SK-N-SH (cell line): ENCODE data around the gene TMEM198.

Source experiments
- TF ChIP-seq, protein P1 (sequence below): IDR thresholded peaks from 2 replicates; pipeline ENCODE4 v1.4.0; 2012; ENCODE audit warnings: low read depth
- TF ChIP-seq, protein P2 (sequence below): fragments of 200-600 bp; sonication (generic); IDR thresholded peaks from 2 replicates; pipeline ENCODE4 v1.6.1; 2017; ENCODE audit warnings: antibody characterized with exemption, mild to moderate bottlenecking, moderate library complexity
- TF ChIP-seq, protein P3 (sequence below): IDR thresholded peaks from 2 replicates; pipeline ENCODE4 v1.6.1; 2012; ENCODE audit warnings: mild to moderate bottlenecking, low read depth, low read length, moderate library complexity

DNA sequence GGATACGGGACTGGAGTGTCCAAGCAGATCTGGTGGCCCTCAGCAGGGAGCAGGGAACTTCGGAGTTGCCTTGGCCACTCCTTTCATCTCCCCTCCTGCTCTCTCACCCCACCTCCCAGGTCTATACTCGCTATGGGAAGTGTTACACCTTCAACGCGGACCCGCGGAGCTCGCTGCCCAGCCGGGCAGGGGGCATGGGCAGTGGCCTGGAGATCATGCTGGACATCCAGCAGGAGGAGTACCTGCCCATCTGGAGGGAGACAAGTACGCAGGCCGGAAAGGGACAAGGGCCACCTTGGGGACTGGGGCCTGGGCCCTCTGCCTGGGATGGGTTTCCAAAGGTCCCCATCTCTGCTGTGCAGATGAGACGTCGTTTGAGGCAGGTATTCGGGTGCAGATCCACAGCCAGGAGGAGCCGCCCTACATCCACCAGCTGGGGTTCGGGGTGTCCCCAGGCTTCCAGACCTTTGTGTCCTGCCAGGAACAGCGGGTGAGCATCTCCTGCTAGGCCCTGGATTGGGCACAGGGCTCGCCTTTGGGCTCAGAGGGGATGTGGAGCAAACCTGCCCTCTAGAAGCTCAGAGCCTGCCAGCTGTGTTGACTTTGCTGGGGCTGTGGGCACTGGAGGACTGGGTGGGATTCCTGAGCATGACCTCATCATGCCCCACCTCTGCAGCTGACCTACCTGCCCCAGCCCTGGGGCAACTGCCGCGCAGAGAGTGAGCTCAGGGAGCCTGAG, 12.0 kb upstream of the TMEM198 start:
- TF ChIP-seq, protein P1, sequence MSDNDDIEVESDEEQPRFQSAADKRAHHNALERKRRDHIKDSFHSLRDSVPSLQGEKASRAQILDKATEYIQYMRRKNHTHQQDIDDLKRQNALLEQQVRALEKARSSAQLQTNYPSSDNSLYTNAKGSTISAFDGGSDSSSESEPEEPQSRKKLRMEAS, result no peak
- TF ChIP-seq, protein P2, sequence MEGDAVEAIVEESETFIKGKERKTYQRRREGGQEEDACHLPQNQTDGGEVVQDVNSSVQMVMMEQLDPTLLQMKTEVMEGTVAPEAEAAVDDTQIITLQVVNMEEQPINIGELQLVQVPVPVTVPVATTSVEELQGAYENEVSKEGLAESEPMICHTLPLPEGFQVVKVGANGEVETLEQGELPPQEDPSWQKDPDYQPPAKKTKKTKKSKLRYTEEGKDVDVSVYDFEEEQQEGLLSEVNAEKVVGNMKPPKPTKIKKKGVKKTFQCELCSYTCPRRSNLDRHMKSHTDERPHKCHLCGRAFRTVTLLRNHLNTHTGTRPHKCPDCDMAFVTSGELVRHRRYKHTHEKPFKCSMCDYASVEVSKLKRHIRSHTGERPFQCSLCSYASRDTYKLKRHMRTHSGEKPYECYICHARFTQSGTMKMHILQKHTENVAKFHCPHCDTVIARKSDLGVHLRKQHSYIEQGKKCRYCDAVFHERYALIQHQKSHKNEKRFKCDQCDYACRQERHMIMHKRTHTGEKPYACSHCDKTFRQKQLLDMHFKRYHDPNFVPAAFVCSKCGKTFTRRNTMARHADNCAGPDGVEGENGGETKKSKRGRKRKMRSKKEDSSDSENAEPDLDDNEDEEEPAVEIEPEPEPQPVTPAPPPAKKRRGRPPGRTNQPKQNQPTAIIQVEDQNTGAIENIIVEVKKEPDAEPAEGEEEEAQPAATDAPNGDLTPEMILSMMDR, result no peak
- TF ChIP-seq, protein P3, sequence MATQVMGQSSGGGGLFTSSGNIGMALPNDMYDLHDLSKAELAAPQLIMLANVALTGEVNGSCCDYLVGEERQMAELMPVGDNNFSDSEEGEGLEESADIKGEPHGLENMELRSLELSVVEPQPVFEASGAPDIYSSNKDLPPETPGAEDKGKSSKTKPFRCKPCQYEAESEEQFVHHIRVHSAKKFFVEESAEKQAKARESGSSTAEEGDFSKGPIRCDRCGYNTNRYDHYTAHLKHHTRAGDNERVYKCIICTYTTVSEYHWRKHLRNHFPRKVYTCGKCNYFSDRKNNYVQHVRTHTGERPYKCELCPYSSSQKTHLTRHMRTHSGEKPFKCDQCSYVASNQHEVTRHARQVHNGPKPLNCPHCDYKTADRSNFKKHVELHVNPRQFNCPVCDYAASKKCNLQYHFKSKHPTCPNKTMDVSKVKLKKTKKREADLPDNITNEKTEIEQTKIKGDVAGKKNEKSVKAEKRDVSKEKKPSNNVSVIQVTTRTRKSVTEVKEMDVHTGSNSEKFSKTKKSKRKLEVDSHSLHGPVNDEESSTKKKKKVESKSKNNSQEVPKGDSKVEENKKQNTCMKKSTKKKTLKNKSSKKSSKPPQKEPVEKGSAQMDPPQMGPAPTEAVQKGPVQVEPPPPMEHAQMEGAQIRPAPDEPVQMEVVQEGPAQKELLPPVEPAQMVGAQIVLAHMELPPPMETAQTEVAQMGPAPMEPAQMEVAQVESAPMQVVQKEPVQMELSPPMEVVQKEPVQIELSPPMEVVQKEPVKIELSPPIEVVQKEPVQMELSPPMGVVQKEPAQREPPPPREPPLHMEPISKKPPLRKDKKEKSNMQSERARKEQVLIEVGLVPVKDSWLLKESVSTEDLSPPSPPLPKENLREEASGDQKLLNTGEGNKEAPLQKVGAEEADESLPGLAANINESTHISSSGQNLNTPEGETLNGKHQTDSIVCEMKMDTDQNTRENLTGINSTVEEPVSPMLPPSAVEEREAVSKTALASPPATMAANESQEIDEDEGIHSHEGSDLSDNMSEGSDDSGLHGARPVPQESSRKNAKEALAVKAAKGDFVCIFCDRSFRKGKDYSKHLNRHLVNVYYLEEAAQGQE, result no peak
